ENCODE measurements around the gene BTBD7.

- TF ChIP-seq CTCF (IDR thresholded peaks at IDR 0.05; ENCODE audit: low read depth, low read length) (no peak), POLR2A (IDR thresholded peaks at IDR 0.05; ENCODE audit: extremely low read depth, insufficient read length) (no peak), MYC (IDR thresholded peaks at IDR 0.05; ENCODE audit: low read depth, low read length) (no peak)
These were observed 37.0 kb upstream of the BTBD7 start for GRCh38 chr14:93369713-93370266.
